ENCODE results near the gene PDE12. TPM values are rescaled to one million over a fixed set of nuclear protein-coding genes. Genes with fewer than 3 reads are reported as not detected.
"Not testable (repeated sequence)": the region's sequence is repeated elsewhere in the genome, so short reads cannot be mapped to it uniquely, and the experiment has no call there.

PDE12 gene
- total RNA-seq, 1 experiment from 2014 or later: 12.2 TPM

DNA sequence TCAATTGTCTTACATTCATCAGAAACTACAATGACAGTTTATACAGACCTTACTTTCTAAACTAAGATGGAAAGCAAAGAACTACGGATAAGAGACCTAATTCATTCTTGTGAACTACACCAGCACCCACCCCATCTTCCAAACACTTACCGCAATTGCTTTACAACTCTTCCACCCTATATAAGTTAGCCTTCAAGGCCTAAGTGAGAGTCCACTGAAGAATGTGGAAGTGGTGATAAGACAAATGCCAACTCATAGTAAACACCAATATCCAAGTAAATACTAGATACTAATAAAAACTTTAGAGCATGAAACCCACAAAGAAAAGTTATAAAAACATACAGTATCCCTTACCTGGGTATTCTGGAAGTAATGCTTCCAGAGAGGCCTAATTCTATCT, 27.5 kb downstream of the PDE12 start:
- no peak for DNase-seq (ENCODE audit: low spot score)

DNA sequence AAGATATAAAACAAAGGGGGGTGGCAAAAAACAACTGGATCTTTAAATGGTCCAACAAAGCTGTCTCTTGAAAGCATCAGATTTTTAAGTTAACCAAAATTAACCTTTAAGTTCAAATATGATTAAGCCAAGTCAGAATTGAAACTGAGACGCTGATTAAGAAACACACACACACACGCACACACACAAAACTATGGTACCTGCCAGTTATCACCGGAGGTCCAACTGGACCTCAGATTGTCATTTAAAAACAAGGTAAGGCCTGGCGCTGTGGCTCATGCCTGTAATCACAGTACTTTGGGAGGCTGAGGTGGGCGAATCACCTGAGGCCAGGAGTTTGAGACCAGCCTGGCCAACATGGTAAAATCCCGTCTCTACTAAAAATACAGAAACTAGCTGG, 30.7 kb downstream of the PDE12 start:
- DNase-seq (ENCODE audit: low spot score): no peak

DNA sequence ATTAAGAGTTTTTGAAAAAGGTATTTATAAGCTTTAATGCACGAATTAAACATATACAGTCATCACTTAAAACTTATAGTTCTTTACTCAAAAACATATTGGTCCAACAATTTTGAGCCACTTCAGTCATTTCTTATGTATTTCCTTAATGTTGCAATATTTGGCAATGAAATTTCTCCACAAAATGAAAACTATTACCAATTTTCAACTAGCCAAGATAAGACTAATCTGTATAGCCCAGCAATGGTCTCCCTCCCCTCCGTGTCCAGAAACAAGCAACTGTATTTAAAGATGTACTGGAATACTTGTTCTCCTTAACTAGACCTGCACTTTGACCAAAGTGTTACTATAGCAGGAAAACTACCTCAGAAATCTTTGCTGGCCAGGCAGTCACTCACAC, 31.8 kb downstream of the PDE12 start:
- no peak for DNase-seq (ENCODE audit: low spot score)

DNA sequence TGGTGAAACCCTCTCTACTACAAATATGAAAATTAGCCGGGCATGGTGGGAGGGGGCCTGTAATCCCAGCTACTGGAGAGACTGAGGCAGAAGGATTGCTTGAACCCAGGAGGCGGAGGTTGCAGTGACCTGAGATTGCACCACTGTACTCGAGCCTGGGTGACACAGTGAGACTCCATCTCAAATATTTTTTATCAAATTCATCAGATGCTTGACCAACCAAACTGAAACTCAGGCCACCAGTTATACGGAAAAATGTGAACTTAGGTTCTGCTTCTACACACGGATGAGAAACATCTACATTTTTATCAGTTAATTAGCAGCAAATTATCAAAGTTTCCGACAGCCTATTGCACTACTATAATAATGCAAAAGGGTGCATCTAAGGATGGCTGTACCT, 36.2 kb downstream of the PDE12 start:
- DNase-seq (ENCODE audit: low spot score): no peak

DNA sequence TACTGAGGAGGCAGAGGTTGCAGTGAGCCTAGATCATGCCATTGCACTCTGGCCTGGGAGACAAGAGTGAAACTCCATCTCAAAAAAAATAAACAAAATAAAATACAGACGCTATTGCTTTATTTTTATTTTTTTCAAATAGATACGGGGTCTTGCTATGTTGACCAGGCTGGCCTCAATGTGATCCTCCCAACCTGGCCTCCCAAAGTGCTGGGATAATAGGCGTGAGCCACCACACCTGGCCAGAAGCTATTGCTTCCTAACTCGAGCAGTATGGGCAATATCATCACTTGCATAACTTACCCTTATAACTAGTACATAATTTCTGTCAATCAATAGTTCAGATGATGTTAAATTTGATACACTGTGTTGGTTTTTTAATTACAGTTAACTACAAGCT, 38.1 kb downstream of the PDE12 start:
- DNase-seq (ENCODE audit: low spot score): no peak

DNA sequence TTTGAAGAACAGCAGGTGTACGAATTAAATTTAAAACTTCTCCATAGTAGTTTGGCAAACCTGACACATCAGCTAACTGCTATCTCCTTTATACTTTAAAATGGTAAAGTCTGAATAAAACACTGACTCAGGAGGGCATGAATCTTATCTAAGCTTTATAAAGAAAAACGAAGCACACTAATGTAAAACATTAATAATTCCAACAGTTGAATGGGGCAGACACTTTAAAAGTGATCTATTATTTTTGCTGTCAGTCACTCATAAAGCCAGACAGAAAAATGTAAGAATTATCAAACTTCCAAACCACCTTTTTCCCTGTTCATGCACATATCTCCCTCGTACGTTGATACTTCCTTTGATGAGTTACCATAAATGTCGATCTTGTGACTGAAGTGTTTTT, 38.5 kb downstream of the PDE12 start:
- DNase-seq (ENCODE audit: low spot score): no peak

DNA sequence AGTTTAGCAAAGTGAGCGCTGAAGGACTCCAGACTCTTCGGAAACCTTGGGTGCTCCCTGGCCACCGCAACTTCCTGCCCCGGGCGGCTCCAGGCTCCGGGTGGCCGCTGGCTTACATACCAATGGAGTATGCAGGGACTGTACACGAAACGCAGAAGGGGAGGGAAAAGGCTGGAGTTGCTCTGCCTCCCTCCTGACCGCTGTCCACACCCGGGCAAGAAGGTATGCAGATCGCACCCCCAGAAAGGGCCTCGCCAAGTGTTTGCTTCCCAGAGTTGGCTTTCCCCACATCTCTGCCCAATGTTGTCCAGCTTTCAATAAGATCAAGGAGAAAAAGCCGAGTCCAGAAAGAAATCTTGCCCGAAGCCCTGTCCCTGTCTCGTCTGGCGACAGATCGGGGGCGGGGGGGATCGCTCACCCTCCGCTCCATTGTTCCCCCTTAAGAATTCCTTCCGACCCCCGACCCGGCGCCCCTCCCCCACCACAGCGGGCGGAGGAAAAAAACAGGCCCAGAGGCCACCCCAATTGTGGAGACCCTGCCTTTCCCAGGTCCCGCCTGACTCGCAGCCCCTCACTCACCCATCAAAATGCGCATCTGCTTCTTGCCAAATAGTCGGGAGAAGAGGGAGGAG, 40.5 kb downstream of the PDE12 start:
- DNase-seq (ENCODE audit: low spot score): peak; percentile 82

DNA sequence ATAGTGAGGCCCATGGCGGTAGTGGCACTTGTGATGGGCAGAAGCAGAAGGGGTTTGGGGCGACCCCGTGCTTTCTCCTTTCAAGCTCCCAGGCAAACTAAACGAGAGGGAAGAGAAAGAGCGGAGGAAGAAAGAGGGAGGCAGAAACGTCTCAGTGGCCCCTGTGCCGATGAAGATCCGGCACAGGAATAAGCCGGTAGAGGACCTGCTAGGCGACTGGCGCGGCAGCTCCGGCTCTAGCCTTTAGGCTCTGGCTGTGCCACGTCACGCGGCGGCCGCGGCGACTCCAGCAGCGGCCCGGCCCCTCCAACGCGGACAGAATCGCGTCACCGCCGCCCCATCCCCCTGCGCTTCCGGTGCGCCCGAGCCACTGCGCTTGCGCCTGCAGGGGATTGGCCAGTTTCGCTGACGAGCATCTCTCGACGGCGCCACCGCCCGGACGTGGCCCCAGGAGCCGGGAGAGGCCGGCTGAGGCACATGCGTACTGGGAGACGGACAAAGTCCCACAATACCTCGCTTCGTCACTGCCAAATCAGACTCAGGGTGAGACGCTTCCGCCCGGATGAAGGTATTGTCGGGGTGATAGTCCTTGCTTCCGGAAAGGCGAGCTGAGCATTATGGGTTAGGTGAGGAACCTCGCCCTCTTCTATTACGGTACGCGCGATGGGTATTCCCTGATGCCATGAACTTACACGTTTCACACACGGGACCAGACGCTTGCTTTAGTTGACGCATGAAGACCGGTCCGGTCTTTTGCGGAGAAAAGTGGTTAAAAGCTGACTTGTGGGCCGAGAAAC, 41.3 kb downstream of the PDE12 start, which contains the start of gene ARF4:
TSS of gene ARF4 (minus strand) at position 218 of the 797 bp plus-strand sequence. CDS start at position 14, 204 bp downstream.
- peak; percentile 98 for DNase-seq (ENCODE audit: low spot score)

DNA sequence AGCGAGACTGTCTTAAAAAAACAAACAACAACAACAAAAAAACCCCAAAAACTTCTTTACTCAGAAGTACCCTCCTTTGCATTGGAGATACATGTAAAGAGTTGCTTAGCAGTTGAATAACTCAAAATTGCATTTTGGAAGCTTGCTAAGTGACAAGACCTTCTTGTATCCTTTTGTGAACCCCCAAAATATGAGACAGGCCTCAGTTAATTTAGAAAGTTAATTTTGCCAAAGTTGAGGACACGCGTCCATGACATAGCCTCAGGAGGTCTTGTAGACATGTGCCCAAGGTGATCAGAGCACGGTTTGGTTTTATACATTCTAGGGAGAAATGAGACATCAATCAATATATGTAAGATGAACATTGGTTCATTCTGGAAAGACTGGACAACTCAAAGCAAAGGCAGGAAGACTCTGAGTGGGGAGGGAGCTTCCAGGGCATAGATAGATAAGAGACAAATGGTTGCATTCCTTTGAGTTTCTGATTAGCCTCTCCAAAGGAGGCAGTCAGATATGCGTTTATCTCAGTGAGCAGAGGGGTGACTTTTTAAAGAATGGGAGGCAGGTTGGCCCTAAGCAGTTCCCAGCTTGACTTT, 42.8 kb downstream of the PDE12 start:
- DNase-seq (ENCODE audit: low spot score): peak; percentile 18

DNA sequence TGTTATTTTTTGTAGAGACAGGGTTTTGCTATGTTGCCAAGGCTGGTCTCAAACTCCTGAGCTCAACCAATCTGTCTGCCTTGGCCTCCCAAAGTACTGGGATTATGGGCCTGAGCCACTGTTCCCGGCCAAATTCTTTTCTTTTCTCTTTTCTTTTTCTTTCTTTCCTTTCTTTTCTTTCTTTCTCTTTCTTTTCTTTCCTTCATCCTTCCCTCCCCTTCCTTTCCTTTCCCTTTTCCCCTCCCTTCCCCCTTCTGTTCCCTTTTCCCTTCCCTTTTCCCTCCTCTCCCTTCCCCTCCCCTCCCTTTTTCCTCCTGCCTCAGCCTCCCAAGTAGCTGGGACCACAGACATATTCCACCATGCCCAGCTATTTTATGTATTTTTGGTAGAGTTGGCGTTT, 44.1 kb downstream of the PDE12 start:
- DNase-seq (ENCODE audit: low spot score): no peak

DNA sequence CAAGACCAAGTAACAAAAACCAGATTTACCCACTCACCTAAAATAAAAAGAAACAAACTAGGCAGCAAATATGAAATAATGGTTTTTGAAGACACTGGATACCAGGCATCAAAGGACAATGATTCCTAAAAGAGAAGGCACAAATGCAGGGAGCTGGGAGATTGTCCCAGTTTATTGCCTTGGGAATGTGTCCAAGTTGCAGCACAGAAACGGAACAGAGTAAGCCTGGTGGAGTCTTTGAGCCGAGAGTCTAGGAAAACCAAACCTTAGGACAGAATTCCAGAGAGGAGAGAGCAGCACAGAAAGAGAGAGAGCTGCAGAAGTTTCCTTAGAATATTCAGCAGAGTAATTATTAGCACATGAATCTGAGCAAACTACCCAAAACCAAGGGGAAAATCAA, 48.9 kb downstream of the PDE12 start:
- no peak for DNase-seq (ENCODE audit: low spot score)

DNA sequence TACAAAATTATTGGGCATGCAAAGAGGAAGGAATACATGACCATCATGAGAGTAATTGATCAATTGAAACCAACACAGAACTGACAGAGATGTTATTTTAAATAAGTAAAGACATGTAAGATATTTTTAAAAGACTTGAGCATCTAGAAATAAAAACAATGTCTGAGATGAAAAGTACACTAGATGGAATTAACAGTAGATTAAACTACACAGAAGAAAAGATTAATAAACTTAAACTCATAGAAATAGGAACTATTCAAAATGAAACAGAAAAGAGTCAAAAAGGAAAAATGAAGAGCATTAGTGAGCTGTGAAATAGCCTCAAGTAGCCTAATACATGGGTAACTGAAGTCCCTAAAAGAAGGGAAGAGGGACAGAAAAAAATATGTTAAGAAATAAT, 49.6 kb downstream of the PDE12 start:
- no peak for DNase-seq (ENCODE audit: low spot score)

DNA sequence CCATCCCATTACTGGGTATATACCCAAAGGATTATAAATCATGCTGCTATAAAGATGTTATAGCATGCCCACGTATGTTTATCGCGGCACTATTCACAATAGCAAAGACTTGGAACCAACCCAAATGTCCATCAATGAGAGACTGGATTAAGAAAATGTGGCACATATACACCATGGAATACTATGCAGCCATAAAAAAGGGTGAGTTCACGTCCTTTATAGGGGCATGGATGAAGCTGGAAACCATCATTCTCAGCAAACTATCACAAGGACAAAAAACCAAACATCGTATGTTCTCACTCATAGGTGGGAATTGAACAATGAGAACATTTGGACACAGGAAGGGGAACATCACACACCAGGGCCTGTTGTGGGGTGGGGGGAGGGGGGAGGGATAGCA, 55.8 kb downstream of the PDE12 start:
- not testable (repeated sequence) for DNase-seq (ENCODE audit: low spot score)

DNA sequence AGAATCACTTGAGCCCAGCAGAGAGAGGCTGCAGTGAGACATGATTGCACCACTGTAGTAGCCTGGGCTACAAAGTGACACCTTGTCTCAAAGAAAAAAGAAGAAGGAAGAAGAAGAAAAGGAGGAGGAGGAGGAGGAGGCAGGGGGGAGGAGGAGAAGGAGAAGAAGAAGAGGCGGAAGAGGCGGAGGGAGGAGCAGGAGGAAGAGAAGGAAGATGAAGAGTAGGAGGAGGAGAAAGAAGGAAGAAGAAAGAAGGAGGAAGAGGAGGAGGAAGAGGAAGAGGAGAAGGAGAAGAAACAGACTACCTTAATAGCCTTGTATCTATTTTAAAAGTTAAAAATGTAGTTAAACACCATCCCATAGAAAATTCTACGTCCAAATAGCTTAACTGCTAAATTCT, 60.2 kb downstream of the PDE12 start:
- no peak for DNase-seq (ENCODE audit: low spot score)

Other genes with a start within 250 kb of the PDE12 start
- 0.12 TPM in 1 of 2 replicates, not detected in the other for gene DNAH12, start 11.9 kb upstream of the PDE12 start, total RNA-seq (2014; rRNA removed; shearing (Covaris generic))
- gene ARF4, start 41.1 kb downstream of the PDE12 start, total RNA-seq (2014; rRNA removed; shearing (Covaris generic)): 197 and 254 TPM in 2 replicates
- 37.2 and 41.0 TPM in 2 replicates for gene DENND6A, start 136.8 kb downstream of the PDE12 start, total RNA-seq (2014; rRNA removed; shearing (Covaris generic))
- gene SLMAP, start 200.0 kb downstream of the PDE12 start, total RNA-seq (2014; rRNA removed; shearing (Covaris generic)): 44.6 and 61.8 TPM in 2 replicates

Data from A172 (cell line).